ENCODE data around the gene RITA1.

DNA sequence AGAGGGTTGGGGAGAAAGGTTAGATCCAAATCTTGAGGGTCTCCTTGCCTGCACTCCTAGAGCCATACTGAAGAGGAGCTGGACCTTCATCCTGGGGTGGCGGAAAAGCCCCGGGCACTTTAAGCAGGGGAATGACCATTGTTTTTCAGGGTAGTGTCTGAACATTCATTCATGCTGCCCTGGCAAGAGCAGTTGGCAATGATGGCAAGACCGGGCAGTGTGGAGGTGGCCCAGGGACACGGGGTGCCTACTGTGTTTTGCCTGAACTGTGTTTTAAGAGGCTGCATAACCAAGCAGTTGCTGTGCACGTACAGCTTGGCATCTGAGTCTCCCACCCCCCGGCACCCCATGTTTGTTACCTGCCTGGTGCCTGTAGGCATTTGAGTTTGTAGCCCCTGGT lies 50.5 kb downstream of the RITA1 start:
- TF ChIP-seq JUNB (IDR thresholded peaks at IDR 0.05; ENCODE audit: unreplicated experiment), result no peak
- TF ChIP-seq, protein P1, sequence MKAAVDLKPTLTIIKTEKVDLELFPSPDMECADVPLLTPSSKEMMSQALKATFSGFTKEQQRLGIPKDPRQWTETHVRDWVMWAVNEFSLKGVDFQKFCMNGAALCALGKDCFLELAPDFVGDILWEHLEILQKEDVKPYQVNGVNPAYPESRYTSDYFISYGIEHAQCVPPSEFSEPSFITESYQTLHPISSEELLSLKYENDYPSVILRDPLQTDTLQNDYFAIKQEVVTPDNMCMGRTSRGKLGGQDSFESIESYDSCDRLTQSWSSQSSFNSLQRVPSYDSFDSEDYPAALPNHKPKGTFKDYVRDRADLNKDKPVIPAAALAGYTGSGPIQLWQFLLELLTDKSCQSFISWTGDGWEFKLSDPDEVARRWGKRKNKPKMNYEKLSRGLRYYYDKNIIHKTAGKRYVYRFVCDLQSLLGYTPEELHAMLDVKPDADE (IDR thresholded peaks at IDR 0.05), result no peak
- TF ChIP-seq, protein P2, sequence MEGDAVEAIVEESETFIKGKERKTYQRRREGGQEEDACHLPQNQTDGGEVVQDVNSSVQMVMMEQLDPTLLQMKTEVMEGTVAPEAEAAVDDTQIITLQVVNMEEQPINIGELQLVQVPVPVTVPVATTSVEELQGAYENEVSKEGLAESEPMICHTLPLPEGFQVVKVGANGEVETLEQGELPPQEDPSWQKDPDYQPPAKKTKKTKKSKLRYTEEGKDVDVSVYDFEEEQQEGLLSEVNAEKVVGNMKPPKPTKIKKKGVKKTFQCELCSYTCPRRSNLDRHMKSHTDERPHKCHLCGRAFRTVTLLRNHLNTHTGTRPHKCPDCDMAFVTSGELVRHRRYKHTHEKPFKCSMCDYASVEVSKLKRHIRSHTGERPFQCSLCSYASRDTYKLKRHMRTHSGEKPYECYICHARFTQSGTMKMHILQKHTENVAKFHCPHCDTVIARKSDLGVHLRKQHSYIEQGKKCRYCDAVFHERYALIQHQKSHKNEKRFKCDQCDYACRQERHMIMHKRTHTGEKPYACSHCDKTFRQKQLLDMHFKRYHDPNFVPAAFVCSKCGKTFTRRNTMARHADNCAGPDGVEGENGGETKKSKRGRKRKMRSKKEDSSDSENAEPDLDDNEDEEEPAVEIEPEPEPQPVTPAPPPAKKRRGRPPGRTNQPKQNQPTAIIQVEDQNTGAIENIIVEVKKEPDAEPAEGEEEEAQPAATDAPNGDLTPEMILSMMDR (conservative IDR thresholded peaks at IDR 0.05; ENCODE audit: low read depth in 2 of 2), result no peak
- no peak for TF ChIP-seq POLR2AphosphoS5 (IDR thresholded peaks at IDR 0.05; ENCODE audit: low read depth)
- TF ChIP-seq, protein P3, sequence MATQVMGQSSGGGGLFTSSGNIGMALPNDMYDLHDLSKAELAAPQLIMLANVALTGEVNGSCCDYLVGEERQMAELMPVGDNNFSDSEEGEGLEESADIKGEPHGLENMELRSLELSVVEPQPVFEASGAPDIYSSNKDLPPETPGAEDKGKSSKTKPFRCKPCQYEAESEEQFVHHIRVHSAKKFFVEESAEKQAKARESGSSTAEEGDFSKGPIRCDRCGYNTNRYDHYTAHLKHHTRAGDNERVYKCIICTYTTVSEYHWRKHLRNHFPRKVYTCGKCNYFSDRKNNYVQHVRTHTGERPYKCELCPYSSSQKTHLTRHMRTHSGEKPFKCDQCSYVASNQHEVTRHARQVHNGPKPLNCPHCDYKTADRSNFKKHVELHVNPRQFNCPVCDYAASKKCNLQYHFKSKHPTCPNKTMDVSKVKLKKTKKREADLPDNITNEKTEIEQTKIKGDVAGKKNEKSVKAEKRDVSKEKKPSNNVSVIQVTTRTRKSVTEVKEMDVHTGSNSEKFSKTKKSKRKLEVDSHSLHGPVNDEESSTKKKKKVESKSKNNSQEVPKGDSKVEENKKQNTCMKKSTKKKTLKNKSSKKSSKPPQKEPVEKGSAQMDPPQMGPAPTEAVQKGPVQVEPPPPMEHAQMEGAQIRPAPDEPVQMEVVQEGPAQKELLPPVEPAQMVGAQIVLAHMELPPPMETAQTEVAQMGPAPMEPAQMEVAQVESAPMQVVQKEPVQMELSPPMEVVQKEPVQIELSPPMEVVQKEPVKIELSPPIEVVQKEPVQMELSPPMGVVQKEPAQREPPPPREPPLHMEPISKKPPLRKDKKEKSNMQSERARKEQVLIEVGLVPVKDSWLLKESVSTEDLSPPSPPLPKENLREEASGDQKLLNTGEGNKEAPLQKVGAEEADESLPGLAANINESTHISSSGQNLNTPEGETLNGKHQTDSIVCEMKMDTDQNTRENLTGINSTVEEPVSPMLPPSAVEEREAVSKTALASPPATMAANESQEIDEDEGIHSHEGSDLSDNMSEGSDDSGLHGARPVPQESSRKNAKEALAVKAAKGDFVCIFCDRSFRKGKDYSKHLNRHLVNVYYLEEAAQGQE (IDR thresholded peaks at IDR 0.05; ENCODE audit: unreplicated experiment), result no peak
- no peak for TF ChIP-seq EZH2phosphoT487 (IDR thresholded peaks at IDR 0.05; ENCODE audit: unreplicated experiment)
- TF ChIP-seq EZH2 (IDR thresholded peaks at IDR 0.05; ENCODE audit: low read depth, unreplicated experiment), result no peak
- TF ChIP-seq CREB1 (CRISPR knock-in tag; IDR thresholded peaks at IDR 0.05; ENCODE audit: low read depth), result no peak
- no peak for TF ChIP-seq ZNF331 (CRISPR knock-in tag; IDR thresholded peaks at IDR 0.05; ENCODE audit: low read depth)
- TF ChIP-seq NANOG (IDR thresholded peaks at IDR 0.05; ENCODE audit: borderline replicate concordance), result no peak
- no peak for TF ChIP-seq ZNF114 (CRISPR knock-in tag; IDR thresholded peaks at IDR 0.05)
- no peak for TF ChIP-seq STAT1 (IDR thresholded peaks at IDR 0.05; ENCODE audit: unreplicated experiment)
- TF ChIP-seq, protein P4, sequence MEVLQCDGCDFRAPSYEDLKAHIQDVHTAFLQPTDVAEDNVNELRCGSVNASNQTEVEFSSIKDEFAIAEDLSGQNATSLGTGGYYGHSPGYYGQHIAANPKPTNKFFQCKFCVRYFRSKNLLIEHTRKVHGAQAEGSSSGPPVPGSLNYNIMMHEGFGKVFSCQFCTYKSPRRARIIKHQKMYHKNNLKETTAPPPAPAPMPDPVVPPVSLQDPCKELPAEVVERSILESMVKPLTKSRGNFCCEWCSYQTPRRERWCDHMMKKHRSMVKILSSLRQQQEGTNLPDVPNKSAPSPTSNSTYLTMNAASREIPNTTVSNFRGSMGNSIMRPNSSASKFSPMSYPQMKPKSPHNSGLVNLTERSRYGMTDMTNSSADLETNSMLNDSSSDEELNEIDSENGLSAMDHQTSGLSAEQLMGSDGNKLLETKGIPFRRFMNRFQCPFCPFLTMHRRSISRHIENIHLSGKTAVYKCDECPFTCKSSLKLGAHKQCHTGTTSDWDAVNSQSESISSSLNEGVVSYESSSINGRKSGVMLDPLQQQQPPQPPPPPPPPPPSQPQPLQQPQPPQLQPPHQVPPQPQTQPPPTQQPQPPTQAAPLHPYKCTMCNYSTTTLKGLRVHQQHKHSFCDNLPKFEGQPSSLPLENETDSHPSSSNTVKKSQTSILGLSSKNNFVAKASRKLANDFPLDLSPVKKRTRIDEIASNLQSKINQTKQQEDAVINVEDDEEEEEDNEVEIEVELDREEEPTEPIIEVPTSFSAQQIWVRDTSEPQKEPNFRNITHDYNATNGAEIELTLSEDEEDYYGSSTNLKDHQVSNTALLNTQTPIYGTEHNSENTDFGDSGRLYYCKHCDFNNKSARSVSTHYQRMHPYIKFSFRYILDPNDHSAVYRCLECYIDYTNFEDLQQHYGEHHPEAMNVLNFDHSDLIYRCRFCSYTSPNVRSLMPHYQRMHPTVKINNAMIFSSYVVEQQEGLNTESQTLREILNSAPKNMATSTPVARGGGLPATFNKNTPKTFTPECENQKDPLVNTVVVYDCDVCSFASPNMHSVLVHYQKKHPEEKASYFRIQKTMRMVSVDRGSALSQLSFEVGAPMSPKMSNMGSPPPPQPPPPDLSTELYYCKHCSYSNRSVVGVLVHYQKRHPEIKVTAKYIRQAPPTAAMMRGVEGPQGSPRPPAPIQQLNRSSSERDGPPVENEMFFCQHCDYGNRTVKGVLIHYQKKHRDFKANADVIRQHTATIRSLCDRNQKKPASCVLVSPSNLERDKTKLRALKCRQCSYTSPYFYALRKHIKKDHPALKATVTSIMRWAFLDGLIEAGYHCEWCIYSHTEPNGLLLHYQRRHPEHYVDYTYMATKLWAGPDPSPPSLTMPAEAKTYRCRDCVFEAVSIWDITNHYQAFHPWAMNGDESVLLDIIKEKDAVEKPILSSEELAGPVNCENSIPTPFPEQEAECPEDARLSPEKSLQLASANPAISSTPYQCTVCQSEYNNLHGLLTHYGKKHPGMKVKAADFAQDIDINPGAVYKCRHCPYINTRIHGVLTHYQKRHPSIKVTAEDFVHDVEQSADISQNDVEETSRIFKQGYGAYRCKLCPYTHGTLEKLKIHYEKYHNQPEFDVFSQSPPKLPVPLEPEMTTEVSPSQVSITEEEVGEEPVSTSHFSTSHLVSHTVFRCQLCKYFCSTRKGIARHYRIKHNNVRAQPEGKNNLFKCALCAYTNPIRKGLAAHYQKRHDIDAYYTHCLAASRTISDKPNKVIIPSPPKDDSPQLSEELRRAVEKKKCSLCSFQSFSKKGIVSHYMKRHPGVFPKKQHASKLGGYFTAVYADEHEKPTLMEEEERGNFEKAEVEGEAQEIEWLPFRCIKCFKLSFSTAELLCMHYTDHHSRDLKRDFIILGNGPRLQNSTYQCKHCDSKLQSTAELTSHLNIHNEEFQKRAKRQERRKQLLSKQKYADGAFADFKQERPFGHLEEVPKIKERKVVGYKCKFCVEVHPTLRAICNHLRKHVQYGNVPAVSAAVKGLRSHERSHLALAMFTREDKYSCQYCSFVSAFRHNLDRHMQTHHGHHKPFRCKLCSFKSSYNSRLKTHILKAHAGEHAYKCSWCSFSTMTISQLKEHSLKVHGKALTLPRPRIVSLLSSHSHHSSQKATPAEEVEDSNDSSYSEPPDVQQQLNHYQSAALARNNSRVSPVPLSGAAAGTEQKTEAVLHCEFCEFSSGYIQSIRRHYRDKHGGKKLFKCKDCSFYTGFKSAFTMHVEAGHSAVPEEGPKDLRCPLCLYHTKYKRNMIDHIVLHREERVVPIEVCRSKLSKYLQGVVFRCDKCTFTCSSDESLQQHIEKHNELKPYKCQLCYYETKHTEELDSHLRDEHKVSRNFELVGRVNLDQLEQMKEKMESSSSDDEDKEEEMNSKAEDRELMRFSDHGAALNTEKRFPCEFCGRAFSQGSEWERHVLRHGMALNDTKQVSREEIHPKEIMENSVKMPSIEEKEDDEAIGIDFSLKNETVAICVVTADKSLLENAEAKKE (CRISPR knock-in tag; IDR thresholded peaks at IDR 0.05), result no peak
